Trophoblast cell (in vitro differentiated cells and primary cell): ENCODE measurements around the gene SPRED2.
"Not testable (repeated sequence)": the region's sequence is repeated elsewhere in the genome, so short reads cannot be mapped to it uniquely, and the experiment has no call there.

Source experiments
- DNase-seq, 2 donors: peaks; one replicate each; pipeline ENCODE4 v3.0.0-alpha.2; 2016
- H2AFZ ChIP-seq: 2 replicates; pipeline ENCODE4 v1.6.1; 2013; ENCODE audit warnings: low read length, moderate library complexity, mild to moderate bottlenecking; ENCODE audit not compliant: insufficient read depth, poor library complexity
- H2AK5ac ChIP-seq: 2 replicates; pipeline ENCODE4 v1.6.1; 2013; ENCODE audit warnings: mild to moderate bottlenecking, low read length
- H2BK120ac ChIP-seq: 2 replicates; pipeline ENCODE4 v1.6.1; 2013; ENCODE audit warnings: low read length, mild to moderate bottlenecking, moderate library complexity; ENCODE audit not compliant: insufficient read depth, poor library complexity
- H2BK12ac ChIP-seq: 2 replicates; pipeline ENCODE4 v1.6.1; 2013; ENCODE audit warnings: mild to moderate bottlenecking, low read length, moderate library complexity
- H2BK5ac ChIP-seq: 2 replicates; pipeline ENCODE4 v1.6.1; 2013; ENCODE audit warnings: low read length, low read depth, moderate library complexity, mild to moderate bottlenecking; ENCODE audit not compliant: poor library complexity
- H3K14ac ChIP-seq: 2 replicates; pipeline ENCODE4 v1.6.1; 2013; ENCODE audit warnings: mild to moderate bottlenecking, low read length
- H3K18ac ChIP-seq: 2 replicates; pipeline ENCODE4 v1.6.1; 2013; ENCODE audit warnings: mild to moderate bottlenecking, low read length
- H3K23ac ChIP-seq: 2 replicates; pipeline ENCODE4 v1.6.1; 2013; ENCODE audit warnings: low read length
- H3K27ac ChIP-seq: 2 replicates; pipeline ENCODE4 v1.5.1; 2013; ENCODE audit warnings: low read depth, mild to moderate bottlenecking, inconsistent platforms, low read length, moderate library complexity
- H3K27me3 ChIP-seq: 2 replicates; pipeline ENCODE4 v1.6.1; 2013; ENCODE audit warnings: inconsistent platforms, mild to moderate bottlenecking, low read length, moderate library complexity; ENCODE audit not compliant: insufficient read depth
- H3K36me3 ChIP-seq, 2 experiments: 1 replicate in 1 of 2; 2 replicates in 1 of 2; pipeline ENCODE4 v1.6.1; 2013; ENCODE audit warnings: low read length in 2 of 2, mild to moderate bottlenecking in 2 of 2, moderate library complexity in 1 of 2; ENCODE audit not compliant: insufficient read depth in 2 of 2, control insufficient read depth in 1 of 2
- H3K4ac ChIP-seq: 2 replicates; pipeline ENCODE4 v1.6.1; 2013; ENCODE audit warnings: low read depth, mild to moderate bottlenecking, low read length, moderate library complexity
- H3K4me1 ChIP-seq, 2 experiments: 1 replicate in 1 of 2; 2 replicates in 1 of 2; pipeline ENCODE4 v1.6.1; 2013; ENCODE audit warnings: low read length in 2 of 2, mild to moderate bottlenecking in 2 of 2, moderate library complexity in 1 of 2; ENCODE audit not compliant: insufficient read depth in 2 of 2, control insufficient read depth in 1 of 2
- H3K4me2 ChIP-seq: 2 replicates; pipeline ENCODE4 v1.6.1; 2013; ENCODE audit warnings: inconsistent platforms, mild to moderate bottlenecking, low read length, moderate library complexity
- H3K4me3 ChIP-seq: 2 replicates; pipeline ENCODE4 v1.5.1; 2013; ENCODE audit warnings: mild to moderate bottlenecking, low read depth, low read length, inconsistent platforms
- H3K79me1 ChIP-seq: one replicate; pipeline ENCODE4 v1.6.1; 2013; ENCODE audit warnings: low read length
- H3K79me2 ChIP-seq: 2 replicates; pipeline ENCODE4 v1.6.1; 2013; ENCODE audit warnings: low read length, mild to moderate bottlenecking; ENCODE audit not compliant: control insufficient read depth, insufficient read depth, poor library complexity
- H3K9ac ChIP-seq: 2 replicates; pipeline ENCODE4 v1.6.1; 2013; ENCODE audit warnings: mild to moderate bottlenecking, low read length
- H3K9me3 ChIP-seq: 2 replicates; pipeline ENCODE4 v1.6.1; 2013; ENCODE audit warnings: low read depth, mild to moderate bottlenecking, control low read depth, inconsistent platforms, low read length; ENCODE audit not compliant: insufficient read depth
- H4K12ac ChIP-seq: 2 replicates; pipeline ENCODE4 v1.6.1; 2013; ENCODE audit warnings: low read depth, mild to moderate bottlenecking, low read length, moderate library complexity
- H4K8ac ChIP-seq: 2 replicates; pipeline ENCODE4 v1.6.1; 2013; ENCODE audit warnings: low read depth, mild to moderate bottlenecking, low read length, moderate library complexity
- H4K91ac ChIP-seq: one replicate; pipeline ENCODE4 v1.6.1; 2013; ENCODE audit warnings: low read depth, mild to moderate bottlenecking, low read length, moderate library complexity
- WGBS: extraction: QIAGEN DNeasy Blood & Tissue Kit; methylation state at CpG from one replicate; pipeline ENCODE4 v1.1.7; 2013; ENCODE audit warnings: missing lambda C conversion rate; ENCODE audit not compliant: insufficient read length, insufficient coverage; ENCODE audit errors: extremely low coverage; 5-methylcytosine and 5-hydroxymethylcytosine counted together

The SPRED2 gene

DNA sequence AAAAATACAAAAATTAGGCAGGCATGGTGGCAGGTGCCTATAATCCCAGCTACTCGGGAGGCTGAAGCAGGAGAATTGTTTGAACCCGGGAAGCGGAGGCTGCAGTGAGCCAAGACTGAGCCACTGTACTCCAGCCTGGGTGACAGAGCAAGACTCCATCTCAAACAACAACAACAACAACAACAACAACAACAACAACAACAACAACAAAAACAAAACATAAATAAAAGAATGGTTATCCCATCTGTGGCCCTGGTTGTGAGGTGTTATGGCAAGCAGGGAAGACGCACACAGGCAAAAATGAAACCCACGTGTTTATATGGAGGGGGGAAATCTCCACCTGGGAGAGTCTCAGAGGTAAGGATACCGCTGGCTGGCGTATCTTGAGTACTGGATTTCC is 115.0 kb downstream of the SPRED2 start:
- Histone ChIP-seq H3K36me3 (peaks cover 7 to 13% of the 10 kb centered on the region in 2 experiments), H3K79me1 (peaks cover 13% of the 10 kb centered on the region), H3K4me1 (peaks cover 19 to 24% of the 10 kb centered on the region in 2 experiments)
- not testable (repeated sequence) for H2BK120ac ChIP-seq, H2AFZ ChIP-seq, H3K9ac ChIP-seq, H3K9me3 ChIP-seq, H3K4ac ChIP-seq, H3K23ac ChIP-seq, H4K12ac ChIP-seq, H4K8ac ChIP-seq, H2AK5ac ChIP-seq, H2BK12ac ChIP-seq, H3K4me2 ChIP-seq, DNase-seq, H2BK5ac ChIP-seq, H3K27ac ChIP-seq, H3K79me2 ChIP-seq, H3K14ac ChIP-seq, H3K4me3 ChIP-seq, H3K27me3 ChIP-seq, H4K91ac ChIP-seq, H3K18ac ChIP-seq
- WGBS = no CpG with 5 or more reads among the region's 7 CpGs

DNA sequence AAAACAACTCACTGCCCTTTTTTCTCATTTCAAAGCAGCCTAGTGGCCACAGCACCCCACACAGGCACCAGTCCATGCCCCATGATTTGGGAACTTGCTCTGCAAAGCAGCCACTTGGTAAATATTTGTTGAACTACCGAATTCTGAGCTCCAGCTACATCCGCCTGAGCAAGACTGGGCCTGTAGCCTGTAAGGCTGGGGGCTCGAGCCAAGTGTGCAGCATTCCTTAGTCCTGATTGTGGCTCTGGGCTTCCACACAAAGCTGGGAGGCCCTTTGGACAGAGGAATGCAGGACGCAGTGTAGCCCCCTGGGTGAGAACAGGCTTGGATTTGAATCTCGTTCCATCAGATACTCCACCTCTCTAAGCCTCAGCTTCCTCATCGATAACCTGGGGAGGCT is 116.3 kb downstream of the SPRED2 start:
- H3K79me2 ChIP-seq = no peaks in the 10 kb centered on the region
- no peak overlapping the region for H2BK12ac ChIP-seq
- peak overlapping the region; percentile 39 for H3K27ac ChIP-seq
- no peak overlapping the region for H3K9ac ChIP-seq
- peaks cover 7 to 13% of the 10 kb centered on the region in 2 experiments for H3K36me3 ChIP-seq
- no CpG with 5 or more reads among the region's 6 CpGs for WGBS
- H3K4me2 ChIP-seq = no peak overlapping the region
- DNase-seq = no peak
- no peak overlapping the region for H3K4ac ChIP-seq
- H2BK5ac ChIP-seq = peak overlapping the region; percentile 6
- peak overlapping the region; percentile 23 for H2BK120ac ChIP-seq
- no peak overlapping the region for H2AK5ac ChIP-seq
- H3K14ac ChIP-seq = no peak overlapping the region
- no peak overlapping the region for H2AFZ ChIP-seq
- H3K18ac ChIP-seq = no peak overlapping the region
- H4K12ac ChIP-seq = no peak overlapping the region
- no peak overlapping the region for H3K23ac ChIP-seq
- no peaks in the 10 kb centered on the region for H3K27me3 ChIP-seq
- peaks cover 19 to 24% of the 10 kb centered on the region in 2 experiments for H3K4me1 ChIP-seq
- peak overlapping the region; percentile 53 for H4K91ac ChIP-seq
- H3K9me3 ChIP-seq = no peaks in the 10 kb centered on the region
- peaks cover 13% of the 10 kb centered on the region for H3K79me1 ChIP-seq
- no peak overlapping the region for H3K4me3 ChIP-seq
- H4K8ac ChIP-seq = no peak overlapping the region

DNA sequence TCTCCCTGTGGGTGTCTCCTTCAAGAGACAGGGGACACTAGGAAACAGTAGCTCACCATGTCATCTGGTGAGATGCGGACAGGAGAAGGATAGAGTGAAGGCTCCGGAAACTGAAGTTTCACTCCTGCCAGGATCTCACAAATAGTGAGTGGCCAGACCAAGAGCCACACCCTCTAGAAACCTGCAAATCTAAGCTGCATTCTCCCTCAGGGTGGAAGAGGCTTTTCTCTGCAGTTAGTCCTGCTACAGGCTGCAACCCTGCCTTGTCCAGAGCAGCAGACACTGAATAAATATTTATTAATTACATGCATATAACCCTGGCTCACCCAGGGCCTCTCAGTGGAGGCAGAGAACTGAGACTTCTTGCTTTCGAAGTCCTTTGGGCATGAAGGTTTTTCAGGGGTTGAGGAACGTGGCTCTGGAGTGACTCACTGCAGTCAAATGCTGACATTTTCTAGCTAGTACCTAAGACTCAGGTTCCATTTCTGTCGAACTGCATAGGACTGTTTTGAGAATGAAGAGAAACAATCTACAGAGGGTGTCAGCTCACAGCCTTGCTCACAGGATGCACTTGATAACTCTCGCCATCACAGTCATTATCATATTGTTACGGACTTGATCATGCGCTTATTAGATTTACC is 117.5 kb downstream of the SPRED2 start:
- H3K9me3 ChIP-seq = no peaks in the 10 kb centered on the region
- H2BK120ac ChIP-seq = no peak overlapping the region
- no CpG with 5 or more reads among the region's 8 CpGs for WGBS
- H4K91ac ChIP-seq = no peak overlapping the region
- H3K4me1 ChIP-seq = peaks cover 14 to 20% of the 10 kb centered on the region in 2 experiments
- no peak overlapping the region for H3K14ac ChIP-seq
- H3K4me2 ChIP-seq = no peak overlapping the region
- H2AK5ac ChIP-seq = no peak overlapping the region
- H3K27me3 ChIP-seq = no peaks in the 10 kb centered on the region
- peaks cover 7 to 13% of the 10 kb centered on the region in 2 experiments for H3K36me3 ChIP-seq
- no peak overlapping the region for H2BK12ac ChIP-seq
- H3K9ac ChIP-seq = no peak overlapping the region
- peaks cover 11% of the 10 kb centered on the region for H3K79me1 ChIP-seq
- no peak overlapping the region for H4K8ac ChIP-seq
- no peak overlapping the region for H4K12ac ChIP-seq
- H3K23ac ChIP-seq = no peak overlapping the region
- H3K18ac ChIP-seq = no peak overlapping the region
- no peaks in the 10 kb centered on the region for H3K79me2 ChIP-seq
- H3K4me3 ChIP-seq = no peak overlapping the region
- no peak overlapping the region for H3K27ac ChIP-seq
- H2BK5ac ChIP-seq = no peak overlapping the region
- no peak overlapping the region for H2AFZ ChIP-seq
- no peak for DNase-seq
- no peak overlapping the region for H3K4ac ChIP-seq

DNA sequence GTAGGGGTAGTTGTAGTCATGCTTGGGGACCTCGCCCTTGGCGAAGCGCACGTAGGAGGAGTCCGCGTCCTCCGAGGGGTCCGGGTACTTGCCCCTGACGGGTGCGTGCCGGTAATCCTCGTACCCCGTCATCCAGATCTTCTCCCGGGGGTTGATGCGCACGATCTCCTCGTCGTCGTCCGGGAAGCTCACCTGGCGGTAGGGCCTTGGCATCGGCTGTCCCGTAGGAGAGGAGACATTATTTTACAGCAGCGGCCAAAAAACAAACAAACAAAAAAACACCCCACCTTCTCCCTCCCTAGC is 118.5 kb downstream of the SPRED2 start:
- no peak overlapping the region for H3K9ac ChIP-seq

More for the DNA sequence above, 118.5 kb downstream of the SPRED2 start:
- Histone ChIP-seq H3K79me1 (peaks cover 5% of the 10 kb centered on the region), H2BK120ac (no peak overlapping the region), H3K4me1 (peaks cover 15 to 20% of the 10 kb centered on the region in 2 experiments), H3K4me2 (no peak overlapping the region), H2AFZ (no peak overlapping the region), H3K14ac (no peak overlapping the region), H4K8ac (no peak overlapping the region), H3K27ac (no peak overlapping the region), H3K79me2 (no peaks in the 10 kb centered on the region), H4K91ac (no peak overlapping the region), H3K36me3 (peaks cover 7 to 13% of the 10 kb centered on the region in 2 experiments), H3K4me3 (no peak overlapping the region), H2BK12ac (no peak overlapping the region), H3K18ac (no peak overlapping the region), H3K27me3 (no peaks in the 10 kb centered on the region), H2AK5ac (no peak overlapping the region), H3K9me3 (no peaks in the 10 kb centered on the region), H3K4ac (no peak overlapping the region), H3K23ac (no peak overlapping the region), H2BK5ac (no peak overlapping the region), H4K12ac (no peak overlapping the region)
- no peak for DNase-seq
- WGBS = no CpG with 5 or more reads among the region's 24 CpGs
